ENCODE results near the gene OLFML2A. TPM values are rescaled to one million over a fixed set of nuclear protein-coding genes. Genes with fewer than 3 reads are reported as not detected.
A peak's percentile ranks its signal among the peaks of the same experiment; 100 is the strongest.
"Not testable (repeated sequence)": the region's sequence is repeated elsewhere in the genome, so short reads cannot be mapped to it uniquely, and the experiment has no call there.

OLFML2A gene
- polyA plus RNA-seq, 4 donors: 23.5 to 34.5 (median 26.3) TPM

GRCh38 chr9:124760719-124761118, 16.2 kb upstream of the OLFML2A start:
- DNase-seq (ENCODE audit: low read depth in 4 of 4, low spot score in 3 of 4): no peak

- no peak for DNase-seq (ENCODE audit: low read depth in 4 of 4, low spot score in 3 of 4)
Observed at GRCh38 chr9:124761196-124761595, 15.7 kb upstream of the OLFML2A start.

GRCh38 chr9:124761710-124762109, 15.2 kb upstream of the OLFML2A start:
- DNase-seq (ENCODE audit: low read depth in 4 of 4, low spot score in 3 of 4): no peak

GRCh38 chr9:124762633-124763032, 14.3 kb upstream of the OLFML2A start:
- no peak for DNase-seq (ENCODE audit: low read depth in 4 of 4, low spot score in 3 of 4)

- DNase-seq (ENCODE audit: low read depth in 4 of 4, low spot score in 3 of 4): no peak
Observed at GRCh38 chr9:124764774-124765438, 12.0 kb upstream of the OLFML2A start.

- DNase-seq (ENCODE audit: low read depth in 4 of 4, low spot score in 3 of 4): no peak
Observed at GRCh38 chr9:124765439-124765835, 11.5 kb upstream of the OLFML2A start.

GRCh38 chr9:124766326-124766725, 10.6 kb upstream of the OLFML2A start:
- DNase-seq (ENCODE audit: low read depth in 4 of 4, low spot score in 3 of 4): no peak

- DNase-seq (ENCODE audit: low read depth in 4 of 4, low spot score in 3 of 4): no peak
Observed at GRCh38 chr9:124766815-124767554, 9.9 kb upstream of the OLFML2A start.

GRCh38 chr9:124767821-124768220, 9.1 kb upstream of the OLFML2A start:
- DNase-seq (ENCODE audit: low read depth in 4 of 4, low spot score in 3 of 4): no peak

- no peak for DNase-seq (ENCODE audit: low read depth in 4 of 4, low spot score in 3 of 4)
Observed at GRCh38 chr9:124768334-124768733, 8.6 kb upstream of the OLFML2A start.

GRCh38 chr9:124768750-124769548, 8.0 kb upstream of the OLFML2A start:
- DNase-seq (ENCODE audit: low read depth in 4 of 4, low spot score in 3 of 4): no peak

GRCh38 chr9:124769549-124770358, 7.2 kb upstream of the OLFML2A start:
- DNase-seq (ENCODE audit: low read depth in 4 of 4, low spot score in 3 of 4): no peak

- no peak for DNase-seq (ENCODE audit: low read depth in 4 of 4, low spot score in 3 of 4)
Observed at GRCh38 chr9:124770359-124771020, 6.4 kb upstream of the OLFML2A start.

GRCh38 chr9:124771021-124771866, 5.7 kb upstream of the OLFML2A start, which contains the start of gene NR6A1:
Gene NR6A1, minus strand, starts transcription at chr9:124771311.
- peak; percentile 91 to 98 (median 93) for DNase-seq (ENCODE audit: low read depth in 4 of 4, low spot score in 3 of 4)

- no peak for DNase-seq (ENCODE audit: low read depth in 4 of 4, low spot score in 3 of 4)
Observed at GRCh38 chr9:124771867-124772679, 4.9 kb upstream of the OLFML2A start.

- not testable (repeated sequence) for DNase-seq (ENCODE audit: low read depth in 4 of 4, low spot score in 3 of 4)
Observed at GRCh38 chr9:124772877-124773276, 4.1 kb upstream of the OLFML2A start.

- no peak for DNase-seq (ENCODE audit: low read depth in 4 of 4, low spot score in 3 of 4)
Observed at GRCh38 chr9:124773473-124774128, 3.3 kb upstream of the OLFML2A start.

Data from right renal pelvis (tissue), 4 donors.